Measurements from ENCODE around the gene TMBIM1. TPM values are rescaled to one million over a fixed set of nuclear protein-coding genes. Genes with fewer than 3 reads are reported as not detected.

TMBIM1 gene
- polyA plus RNA-seq, 3 donors: 101 to 139 (median 129) TPM

GRCh38 chr2:218329027-218329825 is 36.9 kb upstream of the TMBIM1 start:
- peaks cover 96 to 99% of the 10 kb centered on the region in 2 donors for H3K4me1 ChIP-seq (ENCODE audit: control insufficient read depth in 1 of 2, insufficient read depth in 2 of 2, low read length in 2 of 2)
- WGBS (ENCODE audit: insufficient coverage): 42% methylated on average over 4 of the region's 18 CpGs
- peak overlapping the region; percentile 62 to 69 for H3K27ac ChIP-seq (ENCODE audit: low read depth in 1 of 2, low read length in 2 of 2)
- DNase-seq: peak in 1 of 3 donors; percentile 72
- peaks cover 71% of the 10 kb centered on the region for H3K79me2 ChIP-seq (ENCODE audit: insufficient read depth, low read length)
- Mint-ChIP-seq H3K27ac (peak overlapping the region; percentile 64 to 90 (median 87)), H3K27me3 (ENCODE audit: low read depth in 3 of 3) (peaks cover 0 to 9% (median 1%) of the 10 kb centered on the region in 3 donors), H3K4me3 (peak overlapping the region; percentile 41 to 77), H3K9me3 (no peaks in the 10 kb centered on the region), H3K36me3 (peaks cover 15 to 22% of the 10 kb centered on the region in 2 donors), H3K4me1 (peaks cover 94% of the 10 kb centered on the region)
- peak overlapping the region; percentile 28 for H3K9ac ChIP-seq (ENCODE audit: insufficient read depth, low read length, poor library complexity, severe bottlenecking)
- peaks cover 7% of the 10 kb centered on the region for H4K20me1 ChIP-seq (ENCODE audit: insufficient read depth, low read length)
- no peaks in the 10 kb centered on the region for H3K27me3 ChIP-seq (ENCODE audit: control insufficient read depth in 2 of 2, insufficient read depth in 2 of 2, low read length in 2 of 2)
- intact Hi-C loops (cut with micrococcal nuclease): loop anchor here in 1 of 2 donors (5.0 kb wide), 1 partner anchor 33 kb away; no protein-coding TSS in a partner anchor
- H3K9me3 ChIP-seq (replicated peaks in 1 of 2; ENCODE audit: control insufficient read depth in 1 of 2, insufficient read depth in 1 of 2, low read length in 2 of 2): no peaks in the 10 kb centered on the region
- TF ChIP-seq, protein P1, sequence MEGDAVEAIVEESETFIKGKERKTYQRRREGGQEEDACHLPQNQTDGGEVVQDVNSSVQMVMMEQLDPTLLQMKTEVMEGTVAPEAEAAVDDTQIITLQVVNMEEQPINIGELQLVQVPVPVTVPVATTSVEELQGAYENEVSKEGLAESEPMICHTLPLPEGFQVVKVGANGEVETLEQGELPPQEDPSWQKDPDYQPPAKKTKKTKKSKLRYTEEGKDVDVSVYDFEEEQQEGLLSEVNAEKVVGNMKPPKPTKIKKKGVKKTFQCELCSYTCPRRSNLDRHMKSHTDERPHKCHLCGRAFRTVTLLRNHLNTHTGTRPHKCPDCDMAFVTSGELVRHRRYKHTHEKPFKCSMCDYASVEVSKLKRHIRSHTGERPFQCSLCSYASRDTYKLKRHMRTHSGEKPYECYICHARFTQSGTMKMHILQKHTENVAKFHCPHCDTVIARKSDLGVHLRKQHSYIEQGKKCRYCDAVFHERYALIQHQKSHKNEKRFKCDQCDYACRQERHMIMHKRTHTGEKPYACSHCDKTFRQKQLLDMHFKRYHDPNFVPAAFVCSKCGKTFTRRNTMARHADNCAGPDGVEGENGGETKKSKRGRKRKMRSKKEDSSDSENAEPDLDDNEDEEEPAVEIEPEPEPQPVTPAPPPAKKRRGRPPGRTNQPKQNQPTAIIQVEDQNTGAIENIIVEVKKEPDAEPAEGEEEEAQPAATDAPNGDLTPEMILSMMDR (IDR thresholded peaks at IDR 0.05): no peak
- H3K4me2 ChIP-seq (replicated peaks; ENCODE audit: extremely low read depth, low read length, poor library complexity, severe bottlenecking): peak overlapping the region; percentile 33
- peak overlapping the region in 1 of 3 experiments; percentile 39 for H3K4me3 ChIP-seq (replicated peaks in 1 of 3; ENCODE audit: low read depth in 2 of 3, low read length in 3 of 3)
- peak overlapping the region; percentile 7 for H2AFZ ChIP-seq (ENCODE audit: insufficient read depth, low read depth, low read length, poor library complexity, severe bottlenecking)
- H3K36me3 ChIP-seq (replicated peaks in 1 of 2; ENCODE audit: control insufficient read depth in 1 of 2, insufficient read depth in 2 of 2, low read length in 2 of 2): no peaks in the 10 kb centered on the region

DNA sequence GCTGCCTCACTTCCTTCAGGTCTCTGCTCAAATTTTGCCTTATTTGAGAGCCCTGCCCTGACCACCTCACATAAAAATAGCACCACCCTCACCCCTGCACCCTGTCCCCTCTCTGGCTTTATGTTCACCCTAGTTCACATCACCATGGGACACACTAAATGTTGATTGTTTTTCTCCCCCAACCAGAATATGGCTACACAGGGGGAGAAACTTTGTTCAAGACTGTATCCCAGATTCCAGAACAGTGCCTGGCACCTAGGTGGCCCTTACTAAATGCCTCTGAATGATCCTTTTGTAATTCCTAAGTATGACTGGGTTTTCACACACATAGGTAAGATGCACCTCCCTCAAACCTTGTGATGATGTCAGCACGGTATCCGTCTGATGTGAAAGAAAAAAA is 36.0 kb upstream of the TMBIM1 start:
- Histone ChIP-seq H3K9me3 (replicated peaks in 1 of 2; ENCODE audit: control insufficient read depth in 1 of 2, insufficient read depth in 1 of 2, low read length in 2 of 2) (no peaks in the 10 kb centered on the region), H3K4me2 (replicated peaks; ENCODE audit: extremely low read depth, low read length, poor library complexity, severe bottlenecking) (peak overlapping the region; percentile 62), H3K27me3 (ENCODE audit: control insufficient read depth in 2 of 2, insufficient read depth in 2 of 2, low read length in 2 of 2) (no peaks in the 10 kb centered on the region), H3K9ac (ENCODE audit: insufficient read depth, low read length, poor library complexity, severe bottlenecking) (peak overlapping the region; percentile 25), H3K27ac (ENCODE audit: low read depth in 1 of 2, low read length in 2 of 2) (peak overlapping the region; percentile 64 to 65), H3K36me3 (replicated peaks in 1 of 2; ENCODE audit: control insufficient read depth in 1 of 2, insufficient read depth in 2 of 2, low read length in 2 of 2) (no peaks in the 10 kb centered on the region), H3K4me1 (ENCODE audit: control insufficient read depth in 1 of 2, insufficient read depth in 2 of 2, low read length in 2 of 2) (peaks cover 93 to 97% of the 10 kb centered on the region in 2 donors), H4K20me1 (ENCODE audit: insufficient read depth, low read length) (peaks cover 7% of the 10 kb centered on the region), H3K4me3 (replicated peaks in 1 of 3; ENCODE audit: low read depth in 2 of 3, low read length in 3 of 3) (peak overlapping the region in 1 of 3 experiments; percentile 49), H2AFZ (ENCODE audit: insufficient read depth, low read depth, low read length, poor library complexity, severe bottlenecking) (peak overlapping the region; percentile 39), H3K79me2 (ENCODE audit: insufficient read depth, low read length) (peaks cover 76% of the 10 kb centered on the region)
- Mint-ChIP-seq H3K36me3 (peaks cover 15 to 19% of the 10 kb centered on the region in 2 donors), H3K9me3 (no peaks in the 10 kb centered on the region), H3K27ac (peak overlapping the region; percentile 77 to 90 (median 88)), H3K27me3 (ENCODE audit: low read depth in 3 of 3) (peaks cover 0 to 9% (median 1%) of the 10 kb centered on the region in 3 donors), H3K4me3 (peak overlapping the region in 1 of 2 donors; percentile 63), H3K4me1 (peaks cover 93% of the 10 kb centered on the region)
- TF ChIP-seq, protein P1 (IDR thresholded peaks at IDR 0.05): no peak
- intact Hi-C loops (cut with micrococcal nuclease): loop anchor here in 1 of 2 donors (1.0 to 5.0 kb wide), 2 partner anchors 8 to 34 kb away; no protein-coding TSS in a partner anchor
- DNase-seq: no peak
- WGBS (ENCODE audit: insufficient coverage): 100% methylated on average over 2 of the region's 2 CpGs
